ENCODE measurements around the gene ODF2. TPM values are rescaled to one million over a fixed set of nuclear protein-coding genes. Genes with fewer than 3 reads are reported as not detected.
"Not testable (repeated sequence)": the region's sequence is repeated elsewhere in the genome, so short reads cannot be mapped to it uniquely, and the experiment has no call there.

The ODF2 gene
- total RNA-seq, 1 donor from 2014 or later: 40.7 TPM

DNA sequence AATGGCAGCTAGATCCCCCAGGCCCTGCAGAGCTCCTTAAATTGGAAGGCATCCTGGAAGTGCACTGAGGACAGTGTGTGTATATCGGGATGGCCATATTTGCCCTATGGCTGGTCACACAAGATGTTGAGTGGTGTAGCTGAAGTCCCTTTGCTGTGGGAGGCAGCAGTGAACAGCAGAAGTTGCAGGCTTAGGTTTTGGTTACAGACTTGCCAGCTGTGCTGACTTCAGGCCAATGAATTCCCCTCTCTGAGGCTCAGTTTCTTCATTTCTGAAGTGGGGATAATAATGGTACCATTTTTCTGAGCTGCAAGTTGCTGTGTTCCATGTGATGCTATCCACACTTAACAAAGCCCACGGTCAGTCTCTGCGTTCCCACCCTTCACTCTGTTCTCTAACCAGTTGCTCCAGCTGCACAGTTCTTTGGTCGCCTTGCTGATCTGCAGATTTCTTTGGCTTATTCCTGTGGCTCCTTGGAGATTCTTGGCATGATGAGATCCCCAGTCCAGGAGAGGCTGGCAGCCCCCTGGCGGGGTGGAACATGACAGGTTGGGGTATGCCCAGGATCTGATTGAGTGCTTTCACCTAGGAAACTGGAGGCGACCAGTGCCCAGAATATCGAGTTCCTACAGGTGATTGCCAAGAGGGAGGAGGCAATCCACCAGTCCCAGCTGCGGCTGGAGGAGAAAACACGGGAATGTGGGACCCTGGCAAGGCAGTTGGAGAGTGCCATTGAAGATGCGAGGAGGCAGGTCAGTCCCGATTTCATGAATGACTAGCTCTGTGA, 42.2 kb downstream of the ODF2 start:
- TF ChIP-seq, protein P1, sequence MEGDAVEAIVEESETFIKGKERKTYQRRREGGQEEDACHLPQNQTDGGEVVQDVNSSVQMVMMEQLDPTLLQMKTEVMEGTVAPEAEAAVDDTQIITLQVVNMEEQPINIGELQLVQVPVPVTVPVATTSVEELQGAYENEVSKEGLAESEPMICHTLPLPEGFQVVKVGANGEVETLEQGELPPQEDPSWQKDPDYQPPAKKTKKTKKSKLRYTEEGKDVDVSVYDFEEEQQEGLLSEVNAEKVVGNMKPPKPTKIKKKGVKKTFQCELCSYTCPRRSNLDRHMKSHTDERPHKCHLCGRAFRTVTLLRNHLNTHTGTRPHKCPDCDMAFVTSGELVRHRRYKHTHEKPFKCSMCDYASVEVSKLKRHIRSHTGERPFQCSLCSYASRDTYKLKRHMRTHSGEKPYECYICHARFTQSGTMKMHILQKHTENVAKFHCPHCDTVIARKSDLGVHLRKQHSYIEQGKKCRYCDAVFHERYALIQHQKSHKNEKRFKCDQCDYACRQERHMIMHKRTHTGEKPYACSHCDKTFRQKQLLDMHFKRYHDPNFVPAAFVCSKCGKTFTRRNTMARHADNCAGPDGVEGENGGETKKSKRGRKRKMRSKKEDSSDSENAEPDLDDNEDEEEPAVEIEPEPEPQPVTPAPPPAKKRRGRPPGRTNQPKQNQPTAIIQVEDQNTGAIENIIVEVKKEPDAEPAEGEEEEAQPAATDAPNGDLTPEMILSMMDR (IDR thresholded peaks at IDR 0.05; ENCODE audit: partially characterized antibody, unreplicated experiment): no peak
- no peak for DNase-seq
- Mint-ChIP-seq H3K36me3 (ENCODE audit: unreplicated experiment) (no peaks in the 10 kb centered on the region), H3K27ac (ENCODE audit: unreplicated experiment) (no peak overlapping the region), H3K4me1 (ENCODE audit: low read depth, unreplicated experiment) (no peaks in the 10 kb centered on the region), H3K27me3 (ENCODE audit: unreplicated experiment) (peaks cover 2% of the 10 kb centered on the region), H3K4me3 (ENCODE audit: unreplicated experiment) (no peak overlapping the region), H3K9me3 (ENCODE audit: unreplicated experiment) (peaks cover 2% of the 10 kb centered on the region)

DNA sequence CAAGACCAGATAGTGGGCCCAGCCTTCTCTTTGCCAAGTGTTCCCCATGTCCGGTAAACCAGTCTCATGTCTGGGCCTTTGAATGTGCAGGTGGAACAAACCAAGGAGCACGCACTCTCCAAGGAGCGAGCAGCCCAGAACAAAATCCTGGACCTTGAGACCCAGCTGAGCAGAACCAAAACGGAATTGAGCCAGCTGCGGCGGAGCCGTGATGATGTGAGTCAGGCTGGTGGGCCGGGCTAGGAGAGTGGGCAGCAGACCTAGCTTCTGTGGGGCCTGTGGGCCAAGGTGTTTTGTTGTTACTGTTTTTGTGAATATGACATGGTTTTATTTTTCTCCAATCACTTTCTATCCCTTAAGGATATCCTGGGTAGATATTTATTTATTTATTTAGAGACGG, 43.1 kb downstream of the ODF2 start:
- TF ChIP-seq, protein P1 (IDR thresholded peaks at IDR 0.05; ENCODE audit: partially characterized antibody, unreplicated experiment): no peak
- Mint-ChIP-seq H3K27me3 (ENCODE audit: unreplicated experiment) (peaks cover 2% of the 10 kb centered on the region), H3K9me3 (ENCODE audit: unreplicated experiment) (peaks cover 4% of the 10 kb centered on the region), H3K27ac (ENCODE audit: unreplicated experiment) (no peak overlapping the region), H3K4me1 (ENCODE audit: low read depth, unreplicated experiment) (peaks cover 2% of the 10 kb centered on the region), H3K4me3 (ENCODE audit: unreplicated experiment) (no peak overlapping the region), H3K36me3 (ENCODE audit: unreplicated experiment) (no peaks in the 10 kb centered on the region)
- no peak for DNase-seq

DNA sequence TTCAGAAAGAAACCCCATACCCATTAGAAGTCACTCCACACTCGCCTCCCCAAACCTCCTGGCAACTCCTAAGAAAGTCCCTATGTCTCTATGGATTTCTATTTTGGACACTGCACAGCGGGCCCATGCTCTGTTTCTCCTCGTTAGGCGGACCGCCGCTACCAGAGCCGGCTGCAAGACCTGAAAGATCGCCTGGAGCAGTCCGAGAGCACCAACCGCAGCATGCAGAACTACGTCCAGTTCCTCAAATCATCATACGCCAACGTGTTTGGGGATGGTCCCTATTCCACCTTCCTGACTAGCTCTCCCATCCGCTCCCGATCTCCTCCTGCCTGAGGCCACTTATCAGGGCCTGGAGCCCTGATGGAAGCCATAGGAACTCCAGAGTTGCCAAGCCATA, 44.1 kb downstream of the ODF2 start:
- no peak overlapping the region for H3K4me3 Mint-ChIP-seq (ENCODE audit: unreplicated experiment)
- H3K27ac Mint-ChIP-seq (ENCODE audit: unreplicated experiment): no peak overlapping the region
- no peak for DNase-seq
- H3K9me3 Mint-ChIP-seq (ENCODE audit: unreplicated experiment): peaks cover 4% of the 10 kb centered on the region
- TF ChIP-seq, protein P1 (IDR thresholded peaks at IDR 0.05; ENCODE audit: partially characterized antibody, unreplicated experiment): no peak
- H3K27me3 Mint-ChIP-seq (ENCODE audit: unreplicated experiment): peaks cover 2% of the 10 kb centered on the region
- peaks cover 3% of the 10 kb centered on the region for H3K4me1 Mint-ChIP-seq (ENCODE audit: low read depth, unreplicated experiment)
- H3K36me3 Mint-ChIP-seq (ENCODE audit: unreplicated experiment): no peaks in the 10 kb centered on the region

DNA sequence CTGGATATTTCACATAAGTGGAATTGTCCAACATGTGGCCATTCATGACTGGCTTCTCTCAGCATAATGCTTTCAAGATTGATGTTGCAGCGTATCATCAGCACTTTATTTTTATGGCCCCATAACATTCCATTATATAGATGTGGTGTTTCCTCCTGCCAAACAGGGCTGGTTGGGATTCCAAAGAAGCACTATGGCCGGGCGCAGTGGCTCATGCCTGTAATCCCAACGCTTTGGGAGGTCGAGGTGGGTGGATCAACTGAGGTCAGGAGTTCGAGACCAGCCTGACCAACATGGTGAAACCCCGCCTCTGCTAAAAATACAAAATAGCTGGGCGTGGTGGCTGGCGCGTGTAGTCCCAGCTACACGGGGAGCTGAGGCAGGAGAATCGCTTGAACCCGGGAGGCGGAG, 47.6 kb downstream of the ODF2 start:
- DNase-seq; H3K9me3 Mint-ChIP-seq (ENCODE audit: unreplicated experiment); H3K27me3 Mint-ChIP-seq (ENCODE audit: unreplicated experiment); H3K4me1 Mint-ChIP-seq (ENCODE audit: low read depth, unreplicated experiment); H3K4me3 Mint-ChIP-seq (ENCODE audit: unreplicated experiment); H3K36me3 Mint-ChIP-seq (ENCODE audit: unreplicated experiment); H3K27ac Mint-ChIP-seq (ENCODE audit: unreplicated experiment): not testable (repeated sequence)

DNA sequence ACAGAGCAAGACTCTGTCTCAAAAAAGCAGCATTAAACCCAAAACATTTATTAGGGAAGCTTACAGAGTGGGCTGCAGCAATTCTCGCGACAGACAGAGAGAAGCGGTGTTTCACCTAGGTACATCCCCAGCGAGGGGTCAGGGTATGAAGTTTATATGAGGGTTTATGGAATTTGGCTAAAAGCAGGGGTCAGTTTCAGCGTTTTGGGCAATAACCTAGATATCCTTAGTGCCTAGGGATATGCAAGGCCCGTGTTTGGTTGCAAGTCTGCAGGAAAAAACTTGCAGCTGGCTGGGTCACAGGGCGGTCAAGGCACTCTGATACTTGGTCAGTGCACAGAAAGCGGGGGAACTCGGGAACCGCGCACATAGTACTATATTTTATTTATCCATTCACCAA, 48.1 kb downstream of the ODF2 start:
- Mint-ChIP-seq H3K27ac (ENCODE audit: unreplicated experiment) (no peak overlapping the region), H3K36me3 (ENCODE audit: unreplicated experiment) (no peaks in the 10 kb centered on the region), H3K27me3 (ENCODE audit: unreplicated experiment) (no peaks in the 10 kb centered on the region), H3K9me3 (ENCODE audit: unreplicated experiment) (peaks cover 2% of the 10 kb centered on the region), H3K4me3 (ENCODE audit: unreplicated experiment) (peak overlapping the region; percentile 80), H3K4me1 (ENCODE audit: low read depth, unreplicated experiment) (peaks cover 8% of the 10 kb centered on the region)
- TF ChIP-seq, protein P1 (IDR thresholded peaks at IDR 0.05; ENCODE audit: partially characterized antibody, unreplicated experiment): no peak
- no peak for DNase-seq
